Adrenal gland (tissue), 12 donors: ENCODE data around the gene CBL. TPM values are rescaled to one million over a fixed set of nuclear protein-coding genes. Genes with fewer than 3 reads are reported as not detected.

Source experiments
- DNase-seq, 7 donors: peaks; one replicate each; pipeline ENCODE4 v3.0.0-alpha.2; 2019 to 2020
- H3K27ac ChIP-seq, 5 donors: fragments of 200-600 bp; sonication (generic) in 4 of 5; 1 replicate in 3 of 5; 2 replicates in 2 of 5; pipeline versions ENCODE4 v1.5.1 to v1.8.0; 2016 to 2020; ENCODE audit warnings: mild to moderate bottlenecking in 1 of 5
- H3K27me3 ChIP-seq: fragments of 200-600 bp; 2 replicates; pipeline ENCODE4 v1.8.0; 2021
- H3K36me3 ChIP-seq, 2 donors: fragments of 200-600 bp; replicated peaks in 1 of 2; 1 replicate in 1 of 2; 2 replicates in 1 of 2; pipeline versions ENCODE4 v1.5.1 to v1.8.0; 2018 to 2022
- H3K4me1 ChIP-seq, 2 donors: fragments of 200-600 bp; replicated peaks in 1 of 2; 1 replicate in 1 of 2; 2 replicates in 1 of 2; pipeline versions ENCODE4 v1.5.1 to v1.8.0; 2018 to 2021
- H3K4me3 ChIP-seq, 4 donors: fragments of 200-600 bp; sonication (generic) in 3 of 4; one replicate each; pipeline ENCODE4 v1.5.1; 2016 to 2018
- H3K9me3 ChIP-seq, 3 donors: fragments of 200-600 bp; sonication (generic) in 1 of 3; replicated peaks in 1 of 3; 1 replicate in 2 of 3; 2 replicates in 1 of 3; pipeline versions ENCODE4 v1.5.1 to v1.8.0; 2016 to 2021
- POLR2A ChIP-seq, 2 donors: fragments of 450-650 bp; IDR thresholded peaks; one replicate each; pipeline ENCODE4 v1.6.1; 2017; ENCODE audit warnings: antibody characterized with exemption in 2 of 2, mild to moderate bottlenecking in 2 of 2, moderate library complexity in 1 of 2
- WGBS, 4 donors: extraction: QIAGEN DNeasy Blood & Tissue Kit in 2 of 4; methylation state at CpG; one replicate each; pipeline versions ENCODE4 v1.1.5 to v1.1.7; 2013 to 2017; 5-methylcytosine and 5-hydroxymethylcytosine counted together
- intact Hi-C, 2 donors: fragments of 100-400 bp; cut with DNase I; formaldehyde crosslinking; loops; one replicate each; pipeline versions ENCODE4 v1.14.1 to v1.15.0; 2022 to 2023
- polyA plus RNA-seq, 3 donors: library from polyadenylated mRNA; stranded (reverse); fragments of 200-250 nt in 2 of 3; fragments of 350-450 nt in 1 of 3; fragmentation: Illumina TruSeq in 1 of 3; extraction: RNeasy Lipid Tissue Mini Kit (QIAGEN cat#74804) in 1 of 3; gene quantifications; one replicate each; pipeline ENCODE4 v1.2.3, GENCODE V29; 2013 to 2014
- total RNA-seq, 9 donors: library from RNA; depleted of rRNA in 4 of 9; stranded (reverse); fragments of >200 nt in 4 of 9; fragments of 120-200 nt in 1 of 9; fragmentation: NEBNext Ultra II Directional in 1 of 9; extraction: Animal tissue kit (Norgen Biotek cat#: 25700) in 1 of 9; gene quantifications; one replicate each; pipeline versions ENCODE4 v1.1.0 to v1.2.4, GENCODE V29; 2013 to 2023
- TF ChIP-seq, protein P1 (sequence below), 6 experiments: fragments of 450-650 bp in 4 of 6; fragments of 200-600 bp in 2 of 6; sonication (generic) in 1 of 6; IDR thresholded peaks; 1 replicate in 5 of 6; 2 replicates in 1 of 6; pipeline versions ENCODE4 v1.5.1 to v1.8.0; 2016 to 2021; ENCODE audit warnings: antibody characterized with exemption in 6 of 6, mild to moderate bottlenecking in 2 of 6, moderate library complexity in 1 of 6
- donor health status: healthy with polysubstance abuse.
- donor health status: Bipolar disorder and iron deficiency.
- donor health status: DM: yes; HTN: yes; CAD: no.
- donor health status: DM: no; HTN: no; CAD: no.
- donor health status: DM: no; HTN: no; CAD: no.
- donor health status: DM: yes; HTN: yes; CAD: no.

CBL gene
- total and polyA plus RNA-seq, 12 donors, result 4.9 to 21.9 (median 13.5) TPM

DNA sequence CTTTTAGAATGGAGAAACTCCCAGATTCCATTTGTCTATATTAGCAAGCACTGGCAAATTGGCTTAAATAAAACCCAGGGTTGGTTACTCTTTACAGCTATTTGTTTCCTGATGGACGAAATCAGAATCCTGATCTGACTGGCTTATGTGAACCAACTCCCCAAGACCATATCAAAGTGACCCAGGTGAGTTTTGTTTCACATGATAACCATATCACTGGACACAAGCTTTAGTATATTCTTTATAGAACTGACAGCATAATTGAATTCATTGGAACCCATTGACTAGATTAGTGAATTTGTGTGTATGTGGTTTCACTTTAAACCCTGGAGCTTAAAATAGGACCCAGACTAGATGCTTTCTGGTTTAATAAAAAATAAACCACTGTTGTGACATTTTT lies 71.5 kb downstream of the CBL start:
- no peak overlapping the region for H3K4me3 ChIP-seq
- TF ChIP-seq, protein P1, sequence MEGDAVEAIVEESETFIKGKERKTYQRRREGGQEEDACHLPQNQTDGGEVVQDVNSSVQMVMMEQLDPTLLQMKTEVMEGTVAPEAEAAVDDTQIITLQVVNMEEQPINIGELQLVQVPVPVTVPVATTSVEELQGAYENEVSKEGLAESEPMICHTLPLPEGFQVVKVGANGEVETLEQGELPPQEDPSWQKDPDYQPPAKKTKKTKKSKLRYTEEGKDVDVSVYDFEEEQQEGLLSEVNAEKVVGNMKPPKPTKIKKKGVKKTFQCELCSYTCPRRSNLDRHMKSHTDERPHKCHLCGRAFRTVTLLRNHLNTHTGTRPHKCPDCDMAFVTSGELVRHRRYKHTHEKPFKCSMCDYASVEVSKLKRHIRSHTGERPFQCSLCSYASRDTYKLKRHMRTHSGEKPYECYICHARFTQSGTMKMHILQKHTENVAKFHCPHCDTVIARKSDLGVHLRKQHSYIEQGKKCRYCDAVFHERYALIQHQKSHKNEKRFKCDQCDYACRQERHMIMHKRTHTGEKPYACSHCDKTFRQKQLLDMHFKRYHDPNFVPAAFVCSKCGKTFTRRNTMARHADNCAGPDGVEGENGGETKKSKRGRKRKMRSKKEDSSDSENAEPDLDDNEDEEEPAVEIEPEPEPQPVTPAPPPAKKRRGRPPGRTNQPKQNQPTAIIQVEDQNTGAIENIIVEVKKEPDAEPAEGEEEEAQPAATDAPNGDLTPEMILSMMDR (IDR thresholded peaks at IDR 0.05), result no peak
- no peak for TF ChIP-seq POLR2A (IDR thresholded peaks at IDR 0.05)
- H3K9me3 ChIP-seq, result no peaks in the 10 kb centered on the region
- H3K27me3 ChIP-seq, result no peaks in the 10 kb centered on the region
- no peak overlapping the region for H3K27ac ChIP-seq
- DNase-seq, result no peak
- H3K4me1 ChIP-seq, result no peaks in the 10 kb centered on the region
- WGBS, 4 donors, result 88 to 100% (median 94%) methylated on average over 1 of the region's 1 CpG
- intact Hi-C loops, result loop anchor here in 1 of 2 donors (10.0 kb wide), 1 partner anchor 57 kb away; the partner anchor contains the start of gene RNF26
- H3K36me3 ChIP-seq, result peaks cover 0 to 18% of the 10 kb centered on the region in 2 donors

DNA sequence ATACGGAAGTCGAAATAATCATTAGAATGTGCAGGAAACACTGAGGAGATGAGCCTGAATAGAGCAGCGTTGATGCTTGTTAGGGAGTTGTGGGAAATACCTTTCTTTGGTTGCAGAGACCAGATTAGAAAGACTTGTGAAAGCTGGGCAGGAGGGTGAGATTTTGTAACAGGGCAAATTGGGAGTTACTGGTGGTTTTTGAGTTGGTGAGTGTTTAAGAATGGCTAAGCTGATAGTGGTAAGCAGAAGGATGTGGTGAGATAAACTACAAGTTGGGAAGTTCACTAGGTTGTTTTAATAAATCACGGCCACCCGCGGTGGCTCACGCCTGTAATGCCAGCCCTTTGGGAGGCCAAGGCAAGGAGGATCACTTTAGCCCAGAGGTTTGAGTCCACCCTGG lies 76.4 kb downstream of the CBL start:
- Histone ChIP-seq H3K4me1 (no peaks in the 10 kb centered on the region), H3K27ac (no peak overlapping the region), H3K36me3 (peaks cover 0 to 29% of the 10 kb centered on the region in 2 donors), H3K9me3 (no peaks in the 10 kb centered on the region), H3K27me3 (no peaks in the 10 kb centered on the region), H3K4me3 (no peak overlapping the region)
- 88 to 93% (median 90%) methylated on average over 7 of the region's 7 CpGs for WGBS, 4 donors
- intact Hi-C loops, result no loop called here
- no peak for TF ChIP-seq POLR2A (IDR thresholded peaks at IDR 0.05)
- TF ChIP-seq, protein P1 (IDR thresholded peaks at IDR 0.05), result no peak
- DNase-seq, result no peak

- Histone ChIP-seq H3K4me1 (no peaks in the 10 kb centered on the region), H3K4me3 (no peak overlapping the region), H3K27ac (no peak overlapping the region), H3K27me3 (no peaks in the 10 kb centered on the region), H3K36me3 (peaks cover 0 to 20% of the 10 kb centered on the region in 2 donors), H3K9me3 (no peaks in the 10 kb centered on the region)
- peak in 1 of 7 donors; percentile 17 for DNase-seq
- intact Hi-C loops, result no loop called here
- TF ChIP-seq POLR2A (IDR thresholded peaks at IDR 0.05), result no peak
- TF ChIP-seq, protein P1 (IDR thresholded peaks at IDR 0.05), result peak; percentile 21 to 51 (median 37)
- 59 to 72% (median 70%) methylated on average over 9 of the region's 9 CpGs for WGBS, 4 donors
Observed at GRCh38 chr11:119284344-119285157, 78.4 kb downstream of the CBL start.

GRCh38 chr11:119285431-119285830 lies 79.3 kb downstream of the CBL start:
- TF ChIP-seq, protein P1 (IDR thresholded peaks at IDR 0.05), result no peak
- no peak for TF ChIP-seq POLR2A (IDR thresholded peaks at IDR 0.05)
- Histone ChIP-seq H3K9me3 (no peaks in the 10 kb centered on the region), H3K4me1 (no peaks in the 10 kb centered on the region), H3K27me3 (no peaks in the 10 kb centered on the region), H3K4me3 (no peak overlapping the region), H3K36me3 (peaks cover 0 to 20% of the 10 kb centered on the region in 2 donors), H3K27ac (no peak overlapping the region)
- no peak for DNase-seq
- intact Hi-C loops, result no loop called here
- WGBS, 4 donors, result 93 to 96% (median 95%) methylated on average over 9 of the region's 9 CpGs
